Natural killer cell treated with Interleukin-12 subunit alpha and Interleukin-12 subunit beta and Interleukin-15 and Interleukin-18, amount 100 ng/mL, for 72 hours (primary cell): Measurements from ENCODE around the gene ZNF777. TPM values are rescaled to one million over a fixed set of nuclear protein-coding genes. Genes with fewer than 3 reads are reported as not detected.
"Not testable (repeated sequence)": the region's sequence is repeated elsewhere in the genome, so short reads cannot be mapped to it uniquely, and the experiment has no call there.

Experiments used
- ATAC-seq, 2 donors: fragments of 150-1000 bp; cut with Tn5 transposase in 1 of 2; sonication (Bioruptor Pico), chemical (Tn5 transposase) in 1 of 2; 2 replicates each; pipeline ENCODE4 v1.10.0; 2021
- DNase-seq: peaks from one replicate; pipeline ENCODE4 v3.0.0; 2022; ENCODE audit warnings: low spot score
- H3K27ac Mint-ChIP-seq, 2 donors: 1 replicate in 1 of 2; 2 replicates in 1 of 2; pipeline ENCODE4 v1.8.0; 2022; ENCODE audit warnings: mixed read lengths in 2 of 2, mild to moderate bottlenecking in 1 of 2, moderate library complexity in 1 of 2
- H3K27me3 Mint-ChIP-seq, 2 donors: 1 replicate in 1 of 2; 2 replicates in 1 of 2; pipeline ENCODE4 v1.8.0; 2022; ENCODE audit warnings: mixed read lengths in 2 of 2
- H3K36me3 Mint-ChIP-seq: one replicate; pipeline ENCODE4 v1.8.0; 2022; ENCODE audit warnings: mixed read lengths
- H3K4me1 Mint-ChIP-seq, 2 donors: 1 replicate in 1 of 2; 2 replicates in 1 of 2; pipeline ENCODE4 v1.8.0; 2022; ENCODE audit warnings: low read depth in 2 of 2, mixed read lengths in 2 of 2, mild to moderate bottlenecking in 1 of 2
- H3K4me3 Mint-ChIP-seq: one replicate; pipeline ENCODE4 v1.8.0; 2022; ENCODE audit warnings: mixed read lengths
- H3K9me3 Mint-ChIP-seq: 2 replicates; pipeline ENCODE4 v1.8.0; 2022; ENCODE audit warnings: mixed read lengths
- total RNA-seq, 2 donors: library from RNA; stranded (reverse); gene quantifications; one replicate each; pipeline ENCODE4 v1.2.3, GENCODE V29; 2022

Gene ZNF777
- total RNA-seq, 2 donors from 2014 or later: 12.8 to 15.6 TPM

- DNase-seq: no peak
- peaks cover 18 to 30% of the 10 kb centered on the region in 2 donors for H3K27me3 Mint-ChIP-seq
- no peak overlapping the region for H3K27ac Mint-ChIP-seq
- H3K4me1 Mint-ChIP-seq: no peaks in the 10 kb centered on the region
- no peaks in the 10 kb centered on the region for H3K9me3 Mint-ChIP-seq
- peak in 1 of 2 donors; percentile 59 for ATAC-seq
- no peaks in the 10 kb centered on the region for H3K36me3 Mint-ChIP-seq
- H3K4me3 Mint-ChIP-seq: no peak overlapping the region
Observed at GRCh38 chr7:149404396-149404795, 56.5 kb downstream of the ZNF777 start.

GRCh38 chr7:149398195-149398820 is 62.6 kb downstream of the ZNF777 start:
- ATAC-seq (no peak), DNase-seq (no peak)
- H3K27me3 Mint-ChIP-seq: peaks cover 40 to 59% of the 10 kb centered on the region in 2 donors
- H3K9me3 Mint-ChIP-seq: peaks cover 3% of the 10 kb centered on the region
- no peak overlapping the region for H3K27ac Mint-ChIP-seq
- H3K4me1 Mint-ChIP-seq: no peaks in the 10 kb centered on the region
- H3K4me3 Mint-ChIP-seq: no peak overlapping the region
- H3K36me3 Mint-ChIP-seq: peaks cover 7% of the 10 kb centered on the region

- H3K36me3 Mint-ChIP-seq: peaks cover 7% of the 10 kb centered on the region
Observed at GRCh38 chr7:149397470-149398043, 63.3 kb downstream of the ZNF777 start.

GRCh38 chr7:149388550-149389335 is 72.1 kb downstream of the ZNF777 start:
- not testable (repeated sequence) for H3K36me3 Mint-ChIP-seq, ATAC-seq, H3K4me1 Mint-ChIP-seq, H3K4me3 Mint-ChIP-seq, H3K27ac Mint-ChIP-seq, H3K9me3 Mint-ChIP-seq, DNase-seq
- peaks cover 15 to 25% of the 10 kb centered on the region in 2 donors for H3K27me3 Mint-ChIP-seq

More at GRCh38 chr7:149397470-149398043, 63.3 kb downstream of the ZNF777 start:
- Mint-ChIP-seq H3K27me3 (peaks cover 36 to 59% of the 10 kb centered on the region in 2 donors), H3K4me1 (no peaks in the 10 kb centered on the region), H3K4me3 (no peak overlapping the region), H3K9me3 (peaks cover 3% of the 10 kb centered on the region), H3K27ac (no peak overlapping the region)
- DNase-seq (no peak), ATAC-seq (no peak)

- H3K4me1 Mint-ChIP-seq, H3K4me3 Mint-ChIP-seq, H3K36me3 Mint-ChIP-seq, DNase-seq, ATAC-seq, H3K27ac Mint-ChIP-seq, H3K9me3 Mint-ChIP-seq: not testable (repeated sequence)
- peaks cover 19 to 30% of the 10 kb centered on the region in 2 donors for H3K27me3 Mint-ChIP-seq
Observed at GRCh38 chr7:149386514-149386913, 74.3 kb downstream of the ZNF777 start.

GRCh38 chr7:149385195-149385950 is 75.5 kb downstream of the ZNF777 start:
- DNase-seq (no peak), ATAC-seq (no peak)
- Mint-ChIP-seq H3K4me3 (no peak overlapping the region), H3K9me3 (peaks cover 2% of the 10 kb centered on the region), H3K27me3 (peaks cover 19 to 34% of the 10 kb centered on the region in 2 donors), H3K36me3 (peaks cover 4% of the 10 kb centered on the region), H3K4me1 (no peaks in the 10 kb centered on the region), H3K27ac (no peak overlapping the region)

Other genes starting within 250 kb of the ZNF777 start
- 10 to 100 TPM; 11.5 to 19.9 TPM for gene ZNF212, start 221.4 kb downstream of the ZNF777 start, total RNA-seq
- gene ZNF783, start 198.9 kb downstream of the ZNF777 start, total RNA-seq: 10 to 100 TPM; 14.0 to 27.9 TPM
- 10 to 100 TPM; 27.2 to 39.2 TPM for gene ZNF746, start 36.7 kb upstream of the ZNF777 start, total RNA-seq